CD4-positive, alpha-beta T cell treated with Interleukin-4 for 1 hour (primary cell): Measurements from ENCODE around the gene D2HGDH.
"Not testable (repeated sequence)": the region's sequence is repeated elsewhere in the genome, so short reads cannot be mapped to it uniquely, and the experiment has no call there.

Source experiments
- DNase-seq, 2 donors: peaks; one replicate each; pipeline ENCODE4 v3.0.0-alpha.2; 2020 to 2022

Gene D2HGDH

GRCh38 chr2:241726459-241726858, 8.0 kb upstream of the D2HGDH start:
- DNase-seq, result no peak

- no peak for DNase-seq
Observed at GRCh38 chr2:241728000-241728399, 6.4 kb upstream of the D2HGDH start.

- no peak for DNase-seq
Observed at GRCh38 chr2:241728627-241729026, 5.8 kb upstream of the D2HGDH start.

DNA sequence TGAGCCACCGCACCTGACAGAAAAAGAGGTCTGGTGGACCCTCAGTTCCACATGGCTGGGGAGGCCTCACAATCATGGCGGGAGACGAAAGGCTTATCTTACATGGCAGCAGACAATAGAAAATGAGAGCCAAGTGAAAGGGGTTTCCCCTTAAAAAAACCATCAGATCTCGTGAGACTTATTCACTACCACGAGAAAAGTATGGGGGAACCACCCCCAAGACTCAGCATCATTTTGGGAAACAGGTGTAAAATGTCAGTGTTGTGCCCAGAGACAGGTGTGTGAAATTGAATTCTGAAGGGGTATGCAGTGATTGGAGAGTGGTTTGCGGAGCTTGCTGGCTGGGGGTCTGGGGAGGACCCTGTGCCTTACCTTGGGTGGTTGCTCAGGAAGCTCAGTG, 4.6 kb upstream of the D2HGDH start:
- DNase-seq, result no peak

GRCh38 chr2:241730671-241731293, 3.6 kb upstream of the D2HGDH start:
- no peak for DNase-seq

DNA sequence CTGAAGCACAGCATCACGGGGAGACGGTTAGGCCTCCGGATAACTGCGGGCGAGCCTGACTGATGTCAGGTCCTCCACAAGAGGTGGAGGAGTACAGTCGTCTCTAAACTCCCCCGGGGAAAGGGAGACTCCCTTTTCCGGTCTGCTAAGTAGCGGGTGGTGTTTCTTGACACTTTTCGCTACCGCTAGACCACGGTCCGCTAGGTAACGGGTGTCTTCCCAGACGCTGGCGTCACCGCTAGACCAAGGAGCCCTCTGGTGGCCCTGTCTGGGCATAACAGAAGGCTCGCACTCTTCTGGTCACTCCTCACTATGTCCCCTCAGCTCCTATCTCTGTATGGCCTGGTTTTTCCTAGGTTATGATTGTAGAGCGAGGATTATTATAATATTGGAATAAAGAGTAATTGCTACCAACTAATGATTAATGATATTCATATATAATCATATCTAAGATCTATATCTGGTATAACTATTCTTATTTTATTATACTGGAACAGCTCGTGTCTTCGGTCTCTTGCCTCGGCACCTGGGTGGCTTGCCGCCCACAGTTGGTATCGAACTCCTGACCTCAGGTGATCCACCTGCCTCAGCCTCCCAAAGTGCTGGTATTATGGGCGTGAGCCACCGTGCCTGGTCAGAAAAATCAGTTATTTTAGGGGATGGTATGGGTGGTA, 1.8 kb upstream of the D2HGDH start:
- DNase-seq, result peak; percentile 51 to 62

DNA sequence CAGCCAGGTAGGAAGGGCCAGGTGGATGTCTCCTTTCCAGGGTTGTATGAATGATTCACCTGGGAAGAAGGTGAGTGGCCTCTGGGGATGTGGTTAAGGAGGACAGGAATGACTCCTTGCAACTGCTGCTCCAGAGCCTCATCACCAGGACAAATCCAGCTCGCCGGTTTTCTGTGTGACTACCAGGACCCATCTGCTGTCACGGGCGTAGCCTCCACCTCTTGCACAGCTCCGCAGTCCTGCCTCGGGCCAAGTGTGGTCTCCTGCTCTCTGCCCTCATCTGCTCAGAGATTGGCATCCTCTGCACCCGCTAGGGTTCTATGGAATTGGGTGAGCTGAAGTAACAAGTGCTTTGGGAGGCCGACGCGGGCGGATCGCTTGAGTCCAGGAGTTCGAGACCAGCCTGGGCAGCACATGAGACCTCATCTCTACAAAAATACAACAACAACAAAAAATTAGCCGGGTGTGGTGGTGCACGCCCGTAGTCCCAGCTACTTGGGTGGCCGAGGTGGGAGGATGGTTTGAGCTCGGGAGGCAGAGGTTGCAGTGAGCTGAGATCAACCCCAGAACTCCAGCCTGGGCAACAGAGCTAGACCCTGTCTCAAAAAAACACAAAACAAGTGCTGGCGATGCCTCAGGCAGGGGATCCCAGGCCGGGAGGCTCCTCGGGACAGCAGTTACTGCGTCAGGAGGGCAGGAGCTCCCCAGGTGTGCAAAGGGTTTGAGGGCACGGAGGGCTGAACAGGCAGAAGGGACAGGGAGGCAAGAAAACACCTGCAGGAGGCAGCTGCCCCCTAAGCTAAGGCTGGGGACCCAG, 831 bp upstream of the D2HGDH start:
- no peak for DNase-seq

DNA sequence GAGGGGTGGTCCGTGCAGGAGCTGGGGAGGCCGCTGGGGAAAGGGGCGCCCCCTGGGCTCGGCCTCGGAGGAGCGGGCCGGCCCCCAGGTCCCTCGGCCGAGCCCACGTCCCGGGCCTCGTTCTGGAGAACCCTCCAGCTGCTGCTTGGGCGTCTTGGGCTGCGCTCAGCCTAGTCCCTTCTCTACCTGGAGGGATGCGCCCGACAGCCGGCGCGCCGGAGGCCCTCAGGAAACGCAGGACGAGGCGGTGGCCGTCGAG, 293 bp upstream of the D2HGDH start:
- DNase-seq, result no peak

GRCh38 chr2:241736111-241736510, 1.7 kb downstream of the D2HGDH start:
- no peak for DNase-seq

DNA sequence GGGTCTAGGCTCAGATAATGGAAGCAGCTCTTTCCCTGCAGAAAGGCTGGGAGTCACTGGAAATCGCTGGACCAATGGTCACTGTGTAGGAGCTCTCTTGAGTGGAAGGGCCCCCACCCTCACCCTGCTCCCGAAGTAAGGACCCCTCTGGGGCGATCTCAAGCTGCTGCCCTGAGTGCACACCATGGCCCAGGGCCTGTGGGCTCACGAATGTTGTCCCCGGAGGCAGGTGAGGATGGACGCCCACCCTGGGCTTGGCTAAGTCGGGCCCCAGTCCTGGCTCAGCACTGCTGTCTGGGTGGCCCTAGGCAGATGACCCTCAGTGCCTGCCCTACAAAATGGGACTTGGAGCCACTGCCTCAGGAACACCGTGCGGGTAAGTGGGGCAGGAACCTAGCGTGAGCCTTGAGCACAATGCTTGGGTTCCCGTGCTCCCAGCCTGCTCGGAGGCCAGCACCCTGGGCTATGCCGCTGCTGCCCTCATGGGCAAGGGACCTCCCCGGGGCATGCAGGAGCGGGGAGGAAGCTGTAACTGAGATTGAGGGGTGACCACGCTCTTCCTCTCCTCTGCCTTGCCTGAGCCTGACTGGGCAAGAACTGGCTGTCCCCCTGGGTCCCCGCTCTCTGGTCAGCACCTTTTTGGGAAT, 3.7 kb downstream of the D2HGDH start:
- DNase-seq, result no peak

DNA sequence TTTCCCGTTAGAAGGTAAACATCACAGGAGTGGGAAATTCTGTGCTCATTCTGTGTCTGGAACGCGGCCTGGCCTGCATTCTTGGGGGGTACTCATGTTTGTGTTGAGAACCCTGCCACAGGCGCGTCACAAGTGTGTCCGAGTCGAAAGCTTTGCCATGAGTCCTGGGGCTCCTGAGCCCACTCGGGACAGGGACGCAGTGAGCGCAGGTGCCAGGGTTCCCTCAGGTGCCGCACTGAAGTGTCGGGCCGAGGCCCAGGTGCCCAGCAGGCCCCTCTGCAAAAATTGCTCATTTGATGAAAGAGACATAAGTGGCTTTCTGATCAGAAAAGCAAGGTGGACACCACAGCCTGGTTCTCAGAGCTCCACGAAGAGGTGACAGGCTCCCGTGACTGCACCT, 4.7 kb downstream of the D2HGDH start:
- no peak for DNase-seq

DNA sequence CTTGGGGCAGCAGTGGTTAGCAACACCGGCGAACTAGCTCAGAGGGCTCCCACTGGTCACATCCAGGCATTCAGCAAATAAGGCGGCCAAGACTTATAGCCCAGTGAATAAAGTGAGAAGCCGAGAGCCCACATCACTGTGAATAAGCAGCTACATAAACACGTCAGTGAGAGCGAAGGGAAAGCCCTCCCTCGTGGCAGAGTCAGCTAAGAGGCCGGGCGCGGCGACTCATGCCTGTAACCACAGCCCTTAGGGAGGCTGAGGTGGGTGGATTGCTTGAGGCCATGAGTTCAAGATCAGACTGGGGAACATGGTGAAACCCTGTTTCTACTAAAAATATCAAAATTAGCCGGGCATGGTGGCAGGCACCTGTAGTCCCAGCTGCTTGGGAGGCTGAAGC, 5.2 kb downstream of the D2HGDH start:
- no peak for DNase-seq

DNA sequence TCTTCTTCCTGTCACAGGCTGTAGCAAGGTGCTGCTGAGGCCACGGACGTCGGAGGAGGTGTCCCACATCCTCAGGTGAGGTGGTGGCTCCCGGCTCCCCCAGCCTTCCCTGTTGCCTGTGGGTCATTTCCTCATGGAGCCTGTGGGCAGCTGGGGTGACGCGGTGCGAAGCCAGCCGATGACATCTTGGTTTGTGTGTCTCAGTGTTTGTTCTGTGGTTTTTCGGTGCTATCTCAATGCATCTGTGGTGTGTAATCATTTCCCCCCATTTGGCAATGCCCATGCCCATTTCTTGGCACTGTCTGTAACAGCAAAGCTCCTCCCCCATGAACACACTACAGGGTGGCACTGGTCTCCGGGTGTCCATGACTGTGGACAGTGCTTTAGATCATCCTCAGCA, 6.6 kb downstream of the D2HGDH start:
- DNase-seq, result peak; percentile 23 to 52

- DNase-seq, result no peak
Observed at GRCh38 chr2:241742320-241742939, 8.0 kb downstream of the D2HGDH start.

DNA sequence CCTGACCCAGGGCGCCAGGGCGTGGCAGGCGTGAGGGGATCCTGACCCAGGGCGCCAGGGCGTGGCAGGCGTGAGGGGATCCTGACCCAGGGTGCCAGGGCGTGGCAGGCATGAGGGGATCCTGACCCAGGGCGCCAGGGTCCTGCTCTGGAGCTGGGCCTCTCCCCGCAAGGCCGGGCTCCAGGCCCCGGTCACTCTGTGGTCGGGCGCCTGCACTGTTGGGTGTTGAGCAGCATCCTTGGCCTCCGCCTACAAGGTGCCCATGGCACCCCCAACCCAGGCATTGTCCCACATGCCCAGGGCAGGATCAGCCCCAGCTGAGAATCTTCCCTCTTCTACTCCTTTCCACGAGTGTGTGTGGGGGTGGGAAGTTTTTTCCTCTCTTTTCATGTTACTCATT, 8.6 kb downstream of the D2HGDH start:
- DNase-seq, result not testable (repeated sequence)

DNA sequence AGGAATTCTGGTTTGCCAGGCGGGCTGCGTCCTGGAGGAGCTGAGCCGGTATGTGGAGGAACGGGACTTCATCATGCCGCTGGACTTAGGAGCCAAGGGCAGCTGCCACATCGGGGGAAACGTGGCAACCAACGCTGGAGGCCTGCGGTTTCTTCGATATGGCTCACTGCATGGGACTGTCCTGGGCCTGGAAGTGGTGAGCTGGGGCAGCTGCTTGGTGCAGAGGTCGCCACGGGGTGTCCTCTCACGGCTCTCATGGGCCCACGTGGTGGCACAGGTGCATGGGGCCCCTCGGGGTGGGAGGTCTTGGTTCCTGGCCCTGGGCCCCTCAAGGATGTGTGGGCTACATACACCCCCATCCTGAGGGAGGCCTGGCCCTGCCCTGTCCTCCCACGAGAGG, 9.2 kb downstream of the D2HGDH start:
- DNase-seq, result no peak

DNA sequence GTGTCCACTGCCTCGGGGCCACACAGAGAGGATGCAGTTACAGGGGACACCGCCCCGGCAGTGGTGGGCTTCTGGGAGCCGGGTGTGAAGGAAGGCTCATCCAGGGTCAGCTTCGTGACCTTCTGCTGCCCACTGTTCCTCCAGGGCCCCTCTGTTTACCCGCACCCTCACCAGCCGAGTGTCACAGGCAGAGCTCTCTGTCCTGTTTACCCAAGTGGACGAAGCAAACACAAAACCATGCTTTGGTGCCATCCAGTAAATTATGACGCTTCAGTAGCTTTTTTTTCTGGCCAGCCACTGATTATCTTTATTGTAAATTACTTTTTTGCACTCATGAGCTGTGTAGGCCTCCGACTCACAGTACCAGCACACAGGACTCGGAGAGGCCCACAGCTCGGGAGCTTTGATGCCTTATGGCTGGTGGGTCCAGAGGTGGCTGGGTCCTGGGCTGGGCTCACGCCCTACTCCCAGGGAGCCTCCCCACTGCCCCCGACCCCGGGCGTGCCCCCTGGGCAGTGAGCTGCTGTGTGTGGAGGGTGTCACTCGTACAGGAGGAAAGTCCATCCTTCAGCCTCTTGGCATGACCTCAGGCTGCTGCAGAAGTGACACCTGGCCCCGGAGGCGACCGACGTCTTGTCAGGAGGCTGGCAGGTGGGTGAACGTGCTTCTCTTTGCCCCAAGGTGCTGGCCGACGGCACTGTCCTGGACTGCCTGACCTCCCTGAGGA, 9.8 kb downstream of the D2HGDH start:
- no peak for DNase-seq

DNA sequence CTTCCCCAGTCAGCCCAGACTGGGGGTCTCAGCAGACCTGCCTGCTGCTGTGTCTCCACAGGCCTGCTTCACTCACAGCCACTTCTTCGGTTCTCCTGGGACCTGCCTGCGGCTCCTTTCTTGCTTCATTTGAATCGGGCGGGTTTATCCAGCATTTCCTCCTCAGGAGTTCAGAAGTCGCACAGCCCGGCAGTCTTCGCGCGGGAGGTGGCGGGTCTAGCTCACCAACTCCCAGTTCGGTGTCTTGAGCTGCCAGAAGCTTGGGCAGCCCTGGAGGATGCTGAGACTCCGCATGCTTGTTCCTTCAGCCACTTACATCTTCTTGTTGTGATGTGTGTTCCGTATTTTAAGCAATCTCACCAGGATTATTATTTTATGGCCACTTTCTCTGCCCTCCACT, 10.8 kb downstream of the D2HGDH start:
- DNase-seq, result no peak

DNA sequence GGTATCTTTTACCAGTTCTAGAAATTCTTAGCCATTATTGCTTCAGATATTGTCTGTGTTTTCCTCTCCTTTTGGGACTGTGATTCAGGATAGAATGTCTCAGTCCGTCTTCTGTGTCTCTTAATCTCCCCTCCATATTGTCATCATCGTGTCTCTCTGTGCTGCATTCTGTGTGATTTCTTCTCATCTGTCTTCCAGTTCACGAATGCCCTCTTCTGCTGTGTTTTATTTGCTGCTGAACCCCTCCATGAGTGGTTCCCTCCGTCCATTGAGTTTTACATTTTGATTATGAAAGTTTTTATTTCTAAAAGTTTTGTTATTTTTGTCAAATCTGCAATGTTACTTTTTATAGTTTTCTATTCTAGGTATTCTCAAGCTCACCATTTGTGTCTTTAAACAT, 11.7 kb downstream of the D2HGDH start:
- DNase-seq, result no peak

DNA sequence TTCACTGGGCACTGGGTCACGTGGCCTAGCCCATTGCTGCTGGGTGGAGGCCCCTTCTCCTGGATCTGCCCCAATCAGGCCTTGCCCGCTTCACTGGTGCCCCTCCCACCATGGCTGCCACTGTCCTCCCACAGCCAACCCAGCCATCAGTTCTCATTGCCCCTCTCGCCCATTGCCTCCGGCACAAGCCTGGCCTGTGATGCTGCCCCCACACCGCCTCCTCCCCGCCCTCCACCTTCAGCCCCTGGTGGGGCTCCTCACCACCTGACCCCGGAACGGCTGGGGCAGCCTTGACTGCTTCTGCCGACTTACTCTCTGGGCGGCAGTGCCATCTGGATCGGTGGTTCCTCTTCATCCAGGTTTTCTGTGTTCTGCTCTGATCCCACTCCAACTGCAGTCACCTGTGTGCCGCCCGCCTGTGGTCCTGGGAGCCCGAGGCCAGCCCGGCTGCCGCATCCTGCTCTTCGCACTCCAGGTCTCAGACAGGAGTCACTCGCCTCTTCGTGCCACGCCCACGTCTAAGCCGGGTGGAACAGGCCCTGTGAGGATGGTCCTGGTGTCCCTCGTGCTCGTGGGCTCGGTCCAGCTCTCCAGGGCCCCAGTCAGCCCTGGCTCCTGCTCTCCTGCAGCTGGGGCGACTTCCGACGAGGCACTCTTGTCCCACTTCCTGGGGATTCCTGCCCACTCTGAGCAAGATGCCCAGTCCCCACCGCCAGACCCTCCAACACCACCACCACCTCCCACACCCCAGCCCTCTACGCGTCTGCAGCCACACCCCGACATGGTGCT, 14.2 kb downstream of the D2HGDH start:
- DNase-seq, result no peak

DNA sequence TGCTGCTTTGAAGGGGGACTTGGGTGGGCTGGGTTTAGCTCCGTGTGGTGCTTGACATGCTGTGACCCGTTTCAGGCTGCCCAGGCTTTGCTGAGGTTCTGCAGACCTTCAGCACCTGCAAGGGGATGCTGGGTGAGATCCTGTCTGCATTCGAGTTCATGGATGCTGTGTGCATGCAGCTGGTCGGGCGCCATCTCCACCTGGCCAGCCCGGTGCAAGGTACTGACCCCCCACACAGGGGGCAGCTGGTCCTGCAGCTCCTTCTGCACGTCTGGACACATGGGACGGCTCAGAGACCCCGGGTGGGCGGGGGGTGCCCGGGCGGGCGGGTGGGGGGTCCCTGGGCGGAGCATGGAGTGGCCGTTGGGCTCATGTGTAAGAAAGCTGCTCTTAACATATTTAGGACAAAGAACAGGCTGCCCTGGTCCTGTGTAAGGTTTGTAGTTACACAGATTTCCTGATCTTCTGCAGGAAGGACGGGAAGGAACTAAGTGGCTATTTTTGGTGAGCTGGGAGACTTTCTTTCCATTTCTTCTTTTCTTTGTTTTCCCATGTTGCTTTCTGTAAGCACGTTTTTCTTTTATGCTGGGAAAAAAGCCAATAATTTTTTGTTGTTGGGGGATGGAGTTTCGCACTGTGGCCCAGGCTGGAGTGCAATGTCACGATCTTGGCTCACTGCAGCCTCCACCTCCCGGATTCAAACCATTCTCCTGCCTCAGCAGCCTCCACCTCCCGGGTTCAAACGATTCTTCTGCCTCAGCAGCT, 15.8 kb downstream of the D2HGDH start:
- no peak for DNase-seq
